GM10248 (cell line): ENCODE data around the gene ALOX12B.

Source experiments
- CTCF ChIA-PET: fragments of 300-600 bp; sonication (Branson Sonifier 250); formaldehyde crosslinking; extraction: SDS; loops from one replicate; lab custom pipeline; 2021; ENCODE audit warnings: antibody characterized with exemption; lab: Yijun Ruan, JAX
- POLR2A ChIA-PET: fragments of 350-650 bp; sonication (Branson Sonifier 250); formaldehyde crosslinking; extraction: SDS; loops from one replicate; lab custom pipeline; 2020; ENCODE audit warnings: antibody characterized with exemption; lab: Yijun Ruan, JAX
- DNase-seq: peaks from one replicate; pipeline ENCODE4 v3.0.0; 2012; ENCODE audit errors: extremely low spot score
- CTCF ChIP-seq: IDR thresholded peaks from 2 replicates; pipeline ENCODE4 v1.5.1; 2012; ENCODE audit warnings: mild to moderate bottlenecking, low read depth; ENCODE audit errors: extremely low read depth, missing control alignments, control extremely low read depth

Gene ALOX12B

GRCh38 chr17:8039611-8040168 is 47.8 kb downstream of the ALOX12B start:
- CTCF ChIA-PET: interaction anchor here (1.0 to 4.5 kb wide), 8 partner anchors 12 to 127 kb away, joined by 4 to 40 read pairs (median 16); no protein-coding TSS in a partner anchor
- no peak for TF ChIP-seq CTCF
- no peak for DNase-seq
- POLR2A ChIA-PET: no interaction called here

DNA sequence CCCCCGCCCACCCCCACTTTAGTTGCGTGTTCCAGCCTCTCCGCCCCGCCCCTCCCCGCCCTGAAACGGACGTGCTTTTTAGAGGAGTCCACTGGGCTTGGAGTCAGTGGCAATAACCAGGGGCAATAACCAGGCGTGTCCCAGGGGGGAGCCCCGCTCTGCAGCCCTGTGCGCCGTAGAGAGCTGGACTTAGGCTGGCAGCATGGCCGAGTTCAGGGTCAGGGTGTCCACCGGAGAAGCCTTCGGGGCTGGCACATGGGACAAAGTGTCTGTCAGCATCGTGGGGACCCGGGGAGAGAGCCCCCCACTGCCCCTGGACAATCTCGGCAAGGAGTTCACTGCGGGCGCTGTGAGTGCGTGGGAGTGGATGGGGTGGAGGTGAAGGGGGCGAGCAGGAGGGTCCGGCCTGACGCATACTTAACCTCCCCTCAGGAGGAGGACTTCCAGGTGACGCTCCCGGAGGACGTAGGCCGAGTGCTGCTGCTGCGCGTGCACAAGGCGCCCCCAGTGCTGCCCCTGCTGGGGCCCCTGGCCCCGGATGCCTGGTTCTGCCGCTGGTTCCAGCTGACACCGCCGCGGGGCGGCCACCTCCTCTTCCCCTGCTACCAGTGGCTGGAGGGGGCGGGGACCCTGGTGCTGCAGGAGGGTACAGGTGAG is 48.4 kb downstream of the ALOX12B start, which contains the start of gene ALOX15B:
Gene ALOX15B, plus strand, starts transcription at position 106 of the 657 bp plus-strand sequence. Its CDS starts 97 bp downstream, at position 203.
- ChIA-PET POLR2A (no interaction called here), CTCF (interaction anchor here (3.0 to 4.1 kb wide), 5 partner anchors 20 to 126 kb away, joined by 15 to 40 read pairs (median 17); no protein-coding TSS in a partner anchor)
- no peak for TF ChIP-seq CTCF
- DNase-seq: no peak

GRCh38 chr17:8032442-8032841 is 55.1 kb downstream of the ALOX12B start:
- no peak for DNase-seq
- ChIA-PET CTCF (interaction anchor here (1.2 to 2.5 kb wide), 4 partner anchors 9 to 289 kb away, joined by 4 to 7 read pairs (median 6); no protein-coding TSS in a partner anchor), POLR2A (no interaction called here)
- no peak for TF ChIP-seq CTCF

DNA sequence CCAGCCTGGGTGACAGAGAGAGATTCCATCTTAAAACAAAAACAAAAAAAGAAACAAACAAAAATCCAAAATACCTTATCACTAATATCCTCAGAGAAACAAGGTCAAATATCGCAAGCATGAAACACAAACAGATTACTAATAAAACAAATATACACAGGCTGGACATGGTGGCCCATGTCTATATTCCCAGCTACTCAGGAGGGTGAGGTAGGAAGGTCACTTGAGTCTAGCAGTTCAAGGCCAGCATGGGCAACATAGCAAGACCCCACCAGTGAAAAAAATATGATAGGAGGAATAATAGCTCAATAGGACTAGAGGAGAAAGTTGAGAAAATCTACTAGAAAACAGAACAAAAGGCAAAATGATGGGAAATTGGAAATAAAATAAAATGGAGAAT is 55.6 kb downstream of the ALOX12B start:
- TF ChIP-seq CTCF: no peak
- ChIA-PET POLR2A (no interaction called here), CTCF (interaction anchor here (0.8 to 2.5 kb wide), 6 partner anchors 10 to 288 kb away, joined by 3 to 7 read pairs (median 5); no protein-coding TSS in a partner anchor)
- no peak for DNase-seq

DNA sequence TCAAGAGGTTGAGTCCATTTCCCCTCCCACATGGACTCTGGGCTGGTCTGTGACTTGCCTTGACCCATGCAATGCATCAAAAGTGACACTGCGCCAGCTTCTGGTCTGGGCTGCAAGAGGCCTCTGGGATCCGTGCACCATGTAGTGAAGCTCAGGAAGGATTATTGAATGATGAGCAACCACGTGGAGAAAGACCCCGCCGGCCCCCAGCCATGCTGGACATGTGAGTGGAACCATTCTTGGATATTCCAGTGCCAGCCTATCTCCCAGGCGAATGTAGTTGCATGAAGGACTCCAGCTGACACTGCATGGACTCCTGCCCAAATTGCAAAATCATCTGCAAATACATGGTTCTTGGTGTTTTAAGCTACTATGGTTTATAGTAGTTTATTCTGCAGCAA is 56.3 kb downstream of the ALOX12B start:
- CTCF ChIA-PET: interaction anchor here (0.8 to 2.5 kb wide), 5 partner anchors 10 to 288 kb away, joined by 3 to 7 read pairs (median 6); no protein-coding TSS in a partner anchor
- TF ChIP-seq CTCF: no peak
- POLR2A ChIA-PET: no interaction called here
- no peak for DNase-seq

DNA sequence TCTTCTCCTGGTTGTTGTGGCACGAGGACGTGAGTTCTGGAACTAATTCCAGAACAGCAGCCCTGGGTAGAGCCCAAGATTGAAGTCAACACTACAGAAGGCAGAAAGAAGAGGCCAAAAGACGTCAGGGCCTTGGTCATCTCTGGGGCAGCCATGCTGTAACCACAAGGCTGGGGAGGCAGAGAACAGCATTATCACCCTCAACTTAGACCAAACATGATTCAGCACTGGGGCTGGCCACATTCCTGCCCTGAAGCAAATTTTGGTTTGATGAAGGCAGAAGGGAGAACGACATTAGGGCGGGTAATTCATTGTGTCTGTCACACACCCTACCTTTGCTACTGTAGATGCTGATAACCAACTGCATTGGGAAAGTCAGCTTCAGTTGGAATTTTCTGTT is 58.4 kb downstream of the ALOX12B start:
- no peak for TF ChIP-seq CTCF
- POLR2A ChIA-PET: no interaction called here
- CTCF ChIA-PET: interaction anchor here (3.1 to 3.2 kb wide), 2 partner anchors 12 to 28 kb away, joined by 11 to 14 read pairs; no protein-coding TSS in a partner anchor
- DNase-seq: no peak
